HPDE6-E6E7 (cell line): ENCODE results near the gene PUS3.
"Not testable (repeated sequence)": the region's sequence is repeated elsewhere in the genome, so short reads cannot be mapped to it uniquely, and the experiment has no call there.

Experiments
- DNase-seq: peaks from one replicate; pipeline ENCODE4 v3.0.0; 2011; ENCODE audit warnings: missing footprints; ENCODE audit errors: extremely low spot score

PUS3 gene

GRCh38 chr11:125916683-125917347 lies 13.8 kb upstream of the PUS3 start:
- DNase-seq, result no peak

GRCh38 chr11:125914601-125915000 lies 11.6 kb upstream of the PUS3 start:
- DNase-seq, result not testable (repeated sequence)

DNA sequence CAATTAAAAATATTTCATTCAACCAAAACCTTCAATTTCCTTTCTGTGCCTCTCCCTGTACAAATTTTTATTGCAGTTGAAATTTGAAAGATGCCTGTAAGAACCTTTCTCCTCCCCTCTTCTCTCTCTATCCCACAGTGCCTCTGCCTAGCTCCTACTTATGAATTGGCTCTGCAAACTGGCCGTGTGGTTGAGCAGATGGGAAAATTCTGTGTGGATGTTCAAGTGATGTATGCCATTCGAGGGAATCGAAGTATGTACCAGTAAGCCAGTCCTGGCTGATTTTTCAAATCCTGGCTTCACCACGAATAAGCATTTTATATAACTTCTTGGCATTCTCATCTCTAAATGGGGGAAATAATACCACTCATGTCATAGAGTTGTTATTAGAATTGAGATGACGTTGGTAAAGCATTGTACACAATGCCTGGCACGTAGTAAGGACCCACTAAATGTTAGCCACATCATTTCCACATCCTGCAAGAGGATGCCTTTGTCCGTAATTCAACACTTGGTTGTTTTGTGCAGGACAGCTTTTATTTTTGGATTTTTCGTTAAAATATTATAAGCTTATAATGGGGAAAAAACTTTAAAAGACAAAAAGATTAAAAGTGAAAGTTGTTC lies 7.3 kb upstream of the PUS3 start:
- no peak for DNase-seq

- no peak for DNase-seq
Measured at GRCh38 chr11:125904678-125905077, 1.7 kb upstream of the PUS3 start.

DNA sequence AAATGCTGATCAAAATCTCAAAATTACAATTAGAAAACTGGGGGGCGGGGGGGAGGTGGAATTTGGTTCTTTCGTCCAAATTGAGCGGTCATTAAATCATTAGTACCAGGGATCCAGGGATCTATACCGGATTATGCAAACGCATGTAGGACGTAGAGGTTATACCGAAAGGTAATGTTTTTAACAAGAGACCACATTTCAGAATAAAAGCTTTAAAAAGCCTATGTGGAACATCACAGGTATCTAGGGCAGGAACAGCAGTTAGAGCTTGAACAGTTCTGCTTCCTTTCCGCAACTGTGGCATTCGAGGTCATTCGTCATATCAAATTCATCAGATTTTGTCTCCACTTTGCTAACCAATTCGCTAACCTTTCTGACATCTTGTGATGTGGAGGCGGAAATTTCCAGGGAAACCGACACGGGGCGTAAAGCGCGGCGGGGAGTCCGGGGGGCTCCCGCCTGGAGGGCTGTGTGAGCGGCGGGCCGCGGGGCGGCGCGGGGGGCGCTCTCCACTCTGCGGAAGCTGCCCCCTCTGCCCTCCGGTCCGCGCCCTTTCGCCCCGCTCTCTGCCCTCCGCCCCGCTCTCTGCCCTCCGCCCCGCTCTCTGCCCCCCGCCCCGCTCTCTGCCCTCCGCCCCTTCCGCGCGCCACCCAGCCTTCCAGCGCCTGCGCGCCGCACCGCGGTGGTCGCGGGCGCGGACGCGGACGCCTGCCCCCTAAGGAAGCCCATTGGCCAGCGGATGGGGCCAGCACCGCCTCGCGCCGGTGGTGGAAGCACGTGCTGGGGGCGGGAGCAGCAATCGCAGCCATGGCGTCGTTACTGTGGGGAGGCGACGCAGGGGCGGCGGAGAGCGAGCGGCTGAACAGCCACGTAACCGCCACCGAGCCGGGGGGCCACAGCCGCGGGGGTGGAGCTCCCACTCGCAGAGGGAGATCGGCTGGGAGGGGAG lies 979 bp upstream of the PUS3 start, which contains the start of gene DDX25:
Gene DDX25, plus strand, starts transcription at position 798 of the 949 bp plus-strand sequence. Its CDS starts 10 bp downstream, at position 808.
- DNase-seq, result no peak

GRCh38 chr11:125902277-125902926 lies 604 bp downstream of the PUS3 start:
- no peak for DNase-seq

DNA sequence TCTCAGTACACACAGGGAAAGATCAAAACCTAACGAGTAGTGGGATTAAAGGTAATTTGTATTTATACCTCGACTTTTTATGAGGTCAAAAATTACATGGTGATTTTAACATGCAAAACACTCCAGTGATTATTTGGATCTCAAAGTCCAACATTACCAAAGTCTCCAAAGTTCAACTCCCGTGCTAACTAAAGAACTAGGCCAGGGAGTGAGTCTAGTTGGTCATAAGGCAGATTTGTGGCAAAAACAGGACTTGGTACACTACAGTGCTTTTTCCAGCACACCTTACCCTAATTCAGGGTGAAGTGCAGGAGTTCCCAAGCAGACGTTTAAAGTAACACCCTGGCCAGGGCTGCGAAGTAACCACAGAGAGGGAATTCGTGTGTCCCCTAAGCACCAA lies 1.1 kb downstream of the PUS3 start:
- no peak for DNase-seq

DNA sequence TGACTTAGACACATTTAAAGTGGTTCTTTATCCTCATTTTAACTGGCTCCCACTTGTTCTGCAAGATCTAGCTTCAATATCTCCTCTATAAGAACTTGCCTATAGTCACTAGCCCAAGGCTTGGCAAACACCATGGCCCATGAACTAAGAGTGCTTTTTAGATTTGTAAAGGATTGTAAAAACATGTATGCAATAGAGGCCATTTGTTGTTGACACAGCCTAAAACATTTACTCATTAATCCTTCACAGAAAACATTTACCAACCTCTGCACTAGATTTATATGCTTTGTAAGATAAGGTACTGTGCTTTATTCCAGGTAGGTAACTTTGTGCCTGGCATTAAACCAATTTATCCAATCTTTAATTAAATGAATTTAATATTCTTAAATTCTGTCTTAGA lies 10.0 kb downstream of the PUS3 start:
- DNase-seq, result no peak

GRCh38 chr11:125892071-125892470 lies 10.9 kb downstream of the PUS3 start:
- DNase-seq, result no peak

DNA sequence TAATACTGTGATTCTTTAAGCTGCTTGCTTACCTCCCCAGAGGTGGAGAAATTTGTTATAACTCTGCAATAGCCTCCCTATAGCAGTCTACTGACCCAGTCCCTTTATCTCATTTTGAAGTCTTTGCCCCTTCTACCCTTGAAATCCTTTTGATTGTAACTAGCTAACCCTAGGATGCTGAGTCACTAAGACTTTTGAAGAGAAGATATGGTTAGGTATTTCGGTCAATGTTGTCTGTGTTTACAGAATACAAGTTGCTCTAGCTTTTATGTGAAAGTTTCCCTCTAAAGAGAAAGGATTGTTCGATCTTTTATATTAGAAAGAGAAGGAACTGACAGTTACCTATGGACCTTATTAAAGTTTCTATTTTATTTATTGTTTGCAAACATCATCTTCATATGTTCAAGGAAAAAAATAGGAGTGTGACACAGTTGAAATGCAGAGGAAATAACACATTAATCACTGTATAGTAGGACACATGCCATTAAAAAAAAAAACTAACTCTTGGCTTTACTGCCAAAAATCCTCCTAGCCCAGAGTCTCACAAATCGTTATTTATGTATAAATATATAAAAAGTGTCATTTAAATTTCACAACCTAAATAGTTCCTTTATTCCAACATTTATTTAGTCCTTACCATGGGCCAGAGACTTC lies 12.4 kb downstream of the PUS3 start:
- no peak for DNase-seq

DNA sequence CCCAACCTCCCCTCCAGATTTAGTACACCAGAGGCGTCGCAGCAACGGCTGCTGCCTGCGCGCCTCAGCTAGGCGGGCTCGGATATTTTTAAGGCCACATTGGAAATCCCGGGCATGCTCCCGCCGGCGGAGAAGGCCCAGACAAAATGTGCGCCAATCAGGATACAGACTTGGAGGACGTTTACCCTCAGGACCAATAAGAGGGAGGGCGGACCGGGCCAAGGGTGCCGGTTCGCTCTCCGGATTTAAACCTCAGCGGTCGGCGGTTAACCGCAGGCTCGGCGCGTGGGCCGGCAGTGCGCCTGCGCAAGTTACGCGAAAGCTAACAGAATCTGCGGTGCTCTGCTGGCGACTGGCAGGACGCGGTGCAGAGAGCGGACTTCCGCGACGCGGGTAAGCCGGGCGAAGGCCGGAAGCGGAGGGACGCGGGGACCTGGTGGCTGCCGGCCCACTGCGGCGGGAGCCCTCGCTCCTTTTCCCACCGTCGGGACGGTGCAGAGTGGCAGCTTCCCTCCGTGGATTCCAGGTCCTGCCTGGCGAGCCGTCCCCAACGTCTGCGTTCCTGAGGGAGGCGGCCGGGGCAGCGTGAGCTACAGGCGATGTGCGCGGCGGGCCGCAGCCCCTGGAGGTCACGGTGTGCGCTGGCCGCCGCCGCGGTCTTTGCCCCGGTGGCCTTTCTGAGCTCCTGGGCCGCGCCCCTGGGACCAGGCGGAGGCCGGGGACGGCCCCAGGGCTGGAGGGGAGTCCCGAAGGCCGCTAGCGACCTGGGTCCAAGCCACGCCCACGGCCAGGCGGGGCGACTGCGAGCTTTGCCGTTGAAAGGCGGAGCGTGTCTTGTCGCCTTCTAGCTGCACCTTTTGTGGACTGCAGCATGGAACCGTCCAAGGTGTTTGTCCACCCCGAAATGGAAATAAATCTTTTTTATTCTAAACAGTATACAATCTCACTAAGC lies 15.4 kb downstream of the PUS3 start, which contains the start of gene HYLS1:
Gene HYLS1, plus strand, starts transcription at position 296 of the 952 bp plus-strand sequence. CDS start 11,701 bp downstream, outside the sequence.
- peak; percentile 97 for DNase-seq

DNA sequence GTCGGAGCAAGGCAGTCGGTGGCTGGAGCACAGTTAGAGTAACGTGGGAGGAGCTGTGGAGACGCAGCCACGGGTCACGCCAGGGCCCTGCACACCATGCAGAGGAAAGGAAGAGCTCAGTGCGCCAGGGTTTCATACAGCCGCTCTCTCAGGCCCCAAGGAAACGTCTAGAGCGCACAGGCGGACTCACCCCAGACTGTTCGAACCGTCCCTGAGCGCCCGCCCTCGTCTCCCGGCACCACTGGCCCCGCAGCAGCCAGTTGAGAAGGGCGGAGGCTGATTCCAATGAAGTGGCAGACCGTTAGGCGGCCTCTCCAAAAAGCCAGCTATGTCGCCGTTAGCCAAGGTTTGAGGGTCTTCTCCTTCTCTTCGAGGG lies 16.0 kb downstream of the PUS3 start:
- peak; percentile 21 for DNase-seq

DNA sequence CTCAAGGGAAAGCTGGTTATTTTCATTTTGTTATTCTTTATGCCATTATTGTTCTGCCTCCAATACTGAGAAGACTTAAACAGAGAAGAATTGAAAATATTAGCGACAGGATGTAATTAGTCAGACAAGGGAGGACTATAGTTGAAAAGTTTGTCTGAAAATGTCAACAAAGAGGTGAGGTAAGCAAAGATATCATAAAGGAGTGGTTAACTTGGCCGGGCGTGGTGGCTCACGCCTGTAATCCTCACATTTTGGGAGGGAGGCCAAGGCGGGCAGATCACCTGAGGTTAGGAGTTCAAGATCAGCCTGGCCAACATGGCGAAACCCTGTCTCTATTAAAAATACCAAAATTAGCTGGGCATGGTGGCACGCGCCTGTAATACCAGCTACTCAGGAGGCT lies 19.6 kb downstream of the PUS3 start:
- DNase-seq, result no peak

GRCh38 chr11:125881291-125881690 lies 21.7 kb downstream of the PUS3 start:
- DNase-seq, result no peak

DNA sequence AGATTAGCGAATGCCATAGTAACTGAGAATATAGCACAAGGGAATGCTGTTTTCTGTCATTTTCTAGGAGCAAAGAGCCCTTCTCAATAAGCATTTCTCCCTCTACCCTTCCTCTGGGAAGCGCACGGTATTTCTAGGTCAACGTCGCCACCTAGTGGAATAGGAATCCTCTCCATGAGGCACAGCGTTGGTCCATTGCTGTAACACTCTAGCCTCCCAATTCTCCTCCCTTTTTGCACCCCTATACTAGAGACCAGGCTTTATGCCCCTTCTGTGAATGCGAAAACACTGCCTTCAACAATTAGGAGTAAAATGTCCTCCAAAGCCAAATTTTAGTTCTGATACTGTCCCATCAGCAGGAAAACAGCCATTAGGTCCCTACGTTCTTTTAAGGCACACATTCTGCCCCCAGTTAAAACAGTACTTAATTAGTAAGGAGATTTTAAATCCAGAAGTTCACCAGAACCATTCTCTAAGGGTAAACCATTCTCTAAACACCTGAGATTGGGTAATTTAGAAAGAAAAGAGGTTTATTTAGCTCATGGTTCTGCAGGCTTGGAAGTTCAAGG lies 28.4 kb downstream of the PUS3 start:
- peak; percentile 49 for DNase-seq

- DNase-seq, result no peak
Measured at GRCh38 chr11:125873881-125874555, 29.0 kb downstream of the PUS3 start.

- no peak for DNase-seq
Measured at GRCh38 chr11:125872138-125872491, 30.9 kb downstream of the PUS3 start.

- no peak for DNase-seq
Measured at GRCh38 chr11:125871391-125872137, 31.4 kb downstream of the PUS3 start.

DNA sequence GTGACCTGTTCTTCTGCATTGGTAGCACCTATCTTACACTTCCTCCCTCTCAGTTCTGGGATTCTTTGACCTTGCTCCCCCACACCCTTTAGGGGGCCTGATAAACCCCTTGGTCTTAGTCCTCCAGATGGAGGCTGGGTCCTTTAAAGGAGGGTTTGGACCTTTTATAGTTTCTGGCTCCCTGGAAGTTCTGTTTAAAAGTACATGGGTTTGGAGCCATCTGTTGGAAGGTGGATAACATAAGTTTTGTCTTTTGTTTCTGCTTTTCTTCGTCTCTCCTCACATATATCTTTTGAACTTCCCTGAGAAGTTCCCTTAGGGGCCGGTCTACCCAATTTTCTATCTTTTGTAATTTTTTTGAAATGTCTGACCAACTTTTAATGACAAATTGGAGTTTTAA lies 33.5 kb downstream of the PUS3 start:
- DNase-seq, result no peak
